Ishikawa (cell line): ENCODE data around the gene PRKCD.

ENCODE experiments used
- CEBPB ChIP-seq: IDR thresholded peaks from 2 replicates; pipeline ENCODE4 v1.6.1; 2012
- CREB1 ChIP-seq: IDR thresholded peaks from 2 replicates; pipeline ENCODE4 v1.6.1; 2012; ENCODE audit warnings: low read depth
- EGR1 ChIP-seq: IDR thresholded peaks from 2 replicates; pipeline ENCODE4 v1.6.1; 2012
- EP300 ChIP-seq: IDR thresholded peaks from 2 replicates; pipeline ENCODE4 v1.6.1; 2012; ENCODE audit warnings: borderline replicate concordance
- FOXM1 ChIP-seq: IDR thresholded peaks from 2 replicates; pipeline ENCODE4 v1.6.1; 2012; ENCODE audit warnings: low read depth, borderline replicate concordance
- NFIC ChIP-seq: IDR thresholded peaks from 2 replicates; pipeline ENCODE4 v1.6.1; 2012
- RAD21 ChIP-seq: IDR thresholded peaks from 2 replicates; pipeline ENCODE4 v1.6.1; 2012; ENCODE audit warnings: low read depth
- TAF1 ChIP-seq: IDR thresholded peaks from 2 replicates; pipeline ENCODE4 v1.6.1; 2012; ENCODE audit warnings: low read depth, mild to moderate bottlenecking
- TCF12 ChIP-seq: IDR thresholded peaks from 2 replicates; pipeline ENCODE4 v1.6.1; 2012; ENCODE audit warnings: low read depth
- TEAD4 ChIP-seq: IDR thresholded peaks from 2 replicates; pipeline ENCODE4 v1.6.1; 2012
- YY1 ChIP-seq: IDR thresholded peaks from 2 replicates; pipeline ENCODE4 v1.6.1; 2012; ENCODE audit warnings: low read depth
- ZBTB7A ChIP-seq: IDR thresholded peaks from 2 replicates; pipeline ENCODE4 v1.6.1; 2012; ENCODE audit warnings: low read depth
- TF ChIP-seq, protein P1 (sequence below): IDR thresholded peaks from 2 replicates; pipeline ENCODE4 v1.6.1; 2012
- TF ChIP-seq, protein P2 (sequence below): IDR thresholded peaks from 2 replicates; pipeline ENCODE4 v1.6.1; 2012; ENCODE audit warnings: low read depth, mild to moderate bottlenecking
- TF ChIP-seq, protein P3 (sequence below): IDR thresholded peaks from 2 replicates; pipeline ENCODE4 v1.6.1; 2012

The PRKCD gene

DNA sequence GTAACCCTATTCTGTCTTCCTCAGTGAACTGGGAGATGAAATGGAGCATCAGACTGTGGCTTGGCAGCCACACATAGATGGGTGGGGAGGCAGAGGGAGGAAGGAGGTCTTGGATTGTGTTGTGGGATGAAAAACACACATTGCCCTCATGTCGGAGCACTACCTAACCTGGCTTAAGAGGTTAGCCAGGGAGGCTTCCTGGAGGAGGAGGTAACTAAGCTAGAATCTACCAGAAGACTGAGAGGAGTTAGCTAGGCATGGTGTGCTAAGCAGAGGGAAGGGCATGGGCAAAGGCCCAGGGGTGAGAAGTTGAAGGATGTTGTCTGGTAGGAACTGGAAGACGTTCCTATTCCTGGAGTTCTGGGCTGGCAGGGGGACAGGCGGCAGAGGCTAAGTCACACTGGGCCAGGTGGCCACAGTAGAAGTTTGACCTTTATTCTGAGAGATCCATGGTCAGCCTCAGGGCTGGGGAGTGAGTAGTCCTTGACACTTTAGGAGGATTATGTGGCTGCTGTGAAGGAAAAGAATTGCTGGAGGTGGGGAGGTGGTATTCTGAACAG, 7.7 kb upstream of the PRKCD start:
- no peak for TF ChIP-seq FOXM1
- TF ChIP-seq ZBTB7A = no peak
- TF ChIP-seq, protein P1, sequence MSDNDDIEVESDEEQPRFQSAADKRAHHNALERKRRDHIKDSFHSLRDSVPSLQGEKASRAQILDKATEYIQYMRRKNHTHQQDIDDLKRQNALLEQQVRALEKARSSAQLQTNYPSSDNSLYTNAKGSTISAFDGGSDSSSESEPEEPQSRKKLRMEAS = no peak
- no peak for TF ChIP-seq CREB1
- TF ChIP-seq TCF12 = no peak
- TF ChIP-seq EGR1 = no peak
- TF ChIP-seq NFIC = no peak
- TF ChIP-seq, protein P2, sequence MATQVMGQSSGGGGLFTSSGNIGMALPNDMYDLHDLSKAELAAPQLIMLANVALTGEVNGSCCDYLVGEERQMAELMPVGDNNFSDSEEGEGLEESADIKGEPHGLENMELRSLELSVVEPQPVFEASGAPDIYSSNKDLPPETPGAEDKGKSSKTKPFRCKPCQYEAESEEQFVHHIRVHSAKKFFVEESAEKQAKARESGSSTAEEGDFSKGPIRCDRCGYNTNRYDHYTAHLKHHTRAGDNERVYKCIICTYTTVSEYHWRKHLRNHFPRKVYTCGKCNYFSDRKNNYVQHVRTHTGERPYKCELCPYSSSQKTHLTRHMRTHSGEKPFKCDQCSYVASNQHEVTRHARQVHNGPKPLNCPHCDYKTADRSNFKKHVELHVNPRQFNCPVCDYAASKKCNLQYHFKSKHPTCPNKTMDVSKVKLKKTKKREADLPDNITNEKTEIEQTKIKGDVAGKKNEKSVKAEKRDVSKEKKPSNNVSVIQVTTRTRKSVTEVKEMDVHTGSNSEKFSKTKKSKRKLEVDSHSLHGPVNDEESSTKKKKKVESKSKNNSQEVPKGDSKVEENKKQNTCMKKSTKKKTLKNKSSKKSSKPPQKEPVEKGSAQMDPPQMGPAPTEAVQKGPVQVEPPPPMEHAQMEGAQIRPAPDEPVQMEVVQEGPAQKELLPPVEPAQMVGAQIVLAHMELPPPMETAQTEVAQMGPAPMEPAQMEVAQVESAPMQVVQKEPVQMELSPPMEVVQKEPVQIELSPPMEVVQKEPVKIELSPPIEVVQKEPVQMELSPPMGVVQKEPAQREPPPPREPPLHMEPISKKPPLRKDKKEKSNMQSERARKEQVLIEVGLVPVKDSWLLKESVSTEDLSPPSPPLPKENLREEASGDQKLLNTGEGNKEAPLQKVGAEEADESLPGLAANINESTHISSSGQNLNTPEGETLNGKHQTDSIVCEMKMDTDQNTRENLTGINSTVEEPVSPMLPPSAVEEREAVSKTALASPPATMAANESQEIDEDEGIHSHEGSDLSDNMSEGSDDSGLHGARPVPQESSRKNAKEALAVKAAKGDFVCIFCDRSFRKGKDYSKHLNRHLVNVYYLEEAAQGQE = no peak

DNA sequence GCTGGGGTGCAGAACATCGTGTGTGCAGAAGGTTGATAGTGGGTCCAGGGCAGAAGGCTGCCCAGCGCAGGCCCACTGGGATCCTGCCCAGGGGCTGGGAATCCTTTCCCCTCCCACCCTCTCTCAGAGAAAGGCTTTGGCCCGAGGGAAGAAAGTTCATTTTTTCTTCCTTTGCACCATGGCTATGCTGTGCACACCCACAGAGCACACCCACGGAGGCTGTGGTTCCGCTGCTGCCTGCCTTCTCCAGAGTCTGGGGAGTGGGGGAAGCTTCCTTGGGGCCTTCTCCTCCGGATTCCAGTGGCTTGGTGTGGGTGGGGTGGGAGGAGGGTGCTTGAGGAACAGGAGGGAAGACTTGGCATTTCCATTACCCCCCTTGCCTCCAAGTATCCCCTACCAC, 7.0 kb upstream of the PRKCD start:
- TF ChIP-seq FOXM1 (no peak), TAF1 (no peak)

DNA sequence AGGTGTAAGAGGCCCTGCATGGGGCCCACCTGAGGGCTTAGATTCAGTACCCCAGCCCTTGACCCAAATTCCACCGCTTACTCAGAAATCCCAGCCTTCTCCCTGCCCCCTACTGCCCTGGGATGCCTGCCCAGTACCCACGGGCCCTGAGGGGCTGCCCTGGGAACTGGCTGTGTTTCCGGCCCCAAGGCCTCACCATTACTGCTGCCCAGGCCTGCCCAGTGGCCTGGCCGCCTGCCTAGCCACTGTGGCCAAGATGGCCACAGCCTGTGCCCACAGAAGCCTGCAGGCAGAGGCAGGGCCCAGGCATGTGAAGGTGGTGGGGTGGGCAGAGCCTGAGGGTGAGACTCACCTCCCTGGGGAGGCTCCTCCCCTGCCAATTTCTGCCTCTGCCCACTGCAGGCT, 6.1 kb upstream of the PRKCD start:
- TF ChIP-seq EP300 = no peak
- TF ChIP-seq, protein P1 = no peak
- TF ChIP-seq RAD21 = no peak
- TF ChIP-seq, protein P2 = no peak
- TF ChIP-seq NFIC = no peak
- no peak for TF ChIP-seq FOXM1
- TF ChIP-seq YY1 = no peak
- no peak for TF ChIP-seq ZBTB7A
- no peak for TF ChIP-seq TCF12

DNA sequence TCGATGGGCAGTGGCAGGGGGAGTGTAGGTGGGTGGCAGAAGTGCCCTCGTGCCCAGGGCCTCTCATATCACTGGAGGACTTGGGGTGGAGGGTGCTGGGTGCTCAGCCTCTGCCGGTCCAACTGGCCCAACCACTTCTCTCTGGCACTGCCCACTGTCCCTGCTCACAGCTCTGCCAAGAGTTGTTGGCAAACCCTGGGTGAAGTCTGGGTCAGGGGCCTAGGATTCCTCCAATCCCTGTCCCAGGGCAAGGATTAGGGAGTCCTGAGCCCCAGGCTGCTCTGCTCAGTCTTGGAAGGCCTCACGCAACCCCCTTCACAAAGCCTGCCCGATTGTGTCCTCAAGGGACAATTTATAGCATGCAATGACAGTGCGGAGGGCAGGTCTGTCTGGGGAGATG, 5.2 kb upstream of the PRKCD start:
- TF ChIP-seq, protein P2 = no peak
- TF ChIP-seq TEAD4 = peak; percentile 41; the same call in 1 of the 2 replicates
- peak; percentile 79 for TF ChIP-seq TCF12
- TF ChIP-seq NFIC = peak; percentile 93
- no peak for TF ChIP-seq CREB1
- peak; percentile 60 for TF ChIP-seq CEBPB
- peak; percentile 15; the same call in 1 of the 2 replicates for TF ChIP-seq RAD21
- TF ChIP-seq EGR1 = 0 out of 2 replicates have a peak, but pooled peaks have one; percentile 35
- TF ChIP-seq TAF1 = no peak
- TF ChIP-seq, protein P3, sequence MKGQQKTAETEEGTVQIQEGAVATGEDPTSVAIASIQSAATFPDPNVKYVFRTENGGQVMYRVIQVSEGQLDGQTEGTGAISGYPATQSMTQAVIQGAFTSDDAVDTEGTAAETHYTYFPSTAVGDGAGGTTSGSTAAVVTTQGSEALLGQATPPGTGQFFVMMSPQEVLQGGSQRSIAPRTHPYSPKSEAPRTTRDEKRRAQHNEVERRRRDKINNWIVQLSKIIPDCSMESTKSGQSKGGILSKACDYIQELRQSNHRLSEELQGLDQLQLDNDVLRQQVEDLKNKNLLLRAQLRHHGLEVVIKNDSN = peak; percentile 52; the same call in 1 of the 2 replicates
- TF ChIP-seq, protein P1 = peak; percentile 94
- no peak for TF ChIP-seq FOXM1
- TF ChIP-seq YY1 = 0 out of 2 replicates have a peak, but pooled peaks have one; percentile 54
- TF ChIP-seq ZBTB7A = 0 out of 2 replicates have a peak, but pooled peaks have one; percentile 33
- peak; percentile 68 for TF ChIP-seq EP300

DNA sequence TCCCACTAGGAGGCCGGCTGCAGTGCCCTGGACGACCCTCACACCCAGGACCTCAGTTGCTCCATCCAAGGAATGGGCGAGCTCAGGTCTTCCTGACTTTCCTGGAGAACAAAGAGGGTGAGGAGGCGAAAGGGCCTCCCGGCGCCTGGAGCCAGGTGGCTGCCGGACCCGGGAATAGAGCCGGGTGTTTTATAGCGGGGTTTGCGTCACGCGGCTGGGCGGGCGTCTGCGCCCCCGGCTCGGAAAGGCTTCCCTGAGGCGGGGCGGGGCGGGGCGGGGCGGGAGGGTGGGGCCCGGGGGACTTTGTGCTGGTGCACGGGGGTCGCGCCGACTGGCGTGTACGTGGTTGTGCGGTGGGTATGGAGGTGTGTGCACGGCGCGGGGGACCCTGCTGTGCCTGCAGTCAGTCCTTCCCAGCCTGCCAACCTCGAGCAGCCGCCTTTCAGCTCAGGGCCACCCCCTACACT, 4.6 kb upstream of the PRKCD start:
- TF ChIP-seq, protein P3 = 0 out of 2 replicates have a peak, but pooled peaks have one; percentile 27
- TF ChIP-seq, protein P2 = no peak
- TF ChIP-seq FOXM1 = no peak
- TF ChIP-seq ZBTB7A = 0 out of 2 replicates have a peak, but pooled peaks have one; percentile 33
